HG03045 (cell line): Measurements from ENCODE around the gene MCHR1.
"Not testable (repeated sequence)": the region's sequence is repeated elsewhere in the genome, so short reads cannot be mapped to it uniquely, and the experiment has no call there.

Source experiments
- ATAC-seq: cut with Tn5 transposase; IDR thresholded peaks from one replicate; pipeline ENCODE4 v1.9.1; 2021; ENCODE audit warnings: mild to moderate bottlenecking, moderate library complexity; ENCODE audit not compliant: unreplicated experiment

The MCHR1 gene

DNA sequence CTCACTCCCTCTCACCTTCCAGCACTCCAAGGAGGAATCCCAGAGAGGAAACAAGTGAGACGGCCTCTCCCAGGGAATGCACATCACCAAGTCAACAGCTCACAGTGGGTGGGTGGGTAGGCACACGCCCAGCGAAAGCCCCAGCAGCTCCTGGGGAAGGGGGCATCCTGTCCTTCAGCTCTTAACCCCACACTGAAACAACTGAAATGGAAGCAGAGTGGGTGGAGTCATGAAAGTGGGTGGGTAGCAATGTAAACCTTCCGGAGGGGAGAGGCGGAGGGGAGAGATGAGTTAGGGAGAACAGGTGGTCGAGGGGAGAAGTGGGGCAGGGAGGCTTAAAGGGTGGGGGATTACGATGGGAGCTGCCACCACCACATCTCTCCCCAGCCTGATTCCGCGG, 5.4 kb downstream of the MCHR1 start:
- ATAC-seq = no peak

DNA sequence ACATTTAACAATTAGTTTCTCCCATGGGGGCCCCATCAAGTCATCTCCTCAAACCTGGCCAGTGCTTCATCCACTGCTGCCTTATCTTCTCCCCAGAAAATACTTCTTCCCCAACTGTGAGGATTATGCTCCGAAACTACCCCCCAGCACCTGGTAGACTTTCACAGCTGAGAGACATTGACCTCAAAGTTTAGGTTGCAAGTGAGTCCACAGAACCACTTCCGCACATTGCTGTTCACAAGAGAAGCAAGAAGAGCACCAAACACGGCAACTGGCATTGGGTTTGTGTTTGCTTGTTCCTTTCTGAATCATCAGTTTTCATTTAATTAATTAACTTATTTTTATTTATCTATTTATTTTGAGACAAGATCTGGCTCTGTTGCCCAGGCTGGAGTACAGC, 6.1 kb downstream of the MCHR1 start:
- ATAC-seq = no peak

DNA sequence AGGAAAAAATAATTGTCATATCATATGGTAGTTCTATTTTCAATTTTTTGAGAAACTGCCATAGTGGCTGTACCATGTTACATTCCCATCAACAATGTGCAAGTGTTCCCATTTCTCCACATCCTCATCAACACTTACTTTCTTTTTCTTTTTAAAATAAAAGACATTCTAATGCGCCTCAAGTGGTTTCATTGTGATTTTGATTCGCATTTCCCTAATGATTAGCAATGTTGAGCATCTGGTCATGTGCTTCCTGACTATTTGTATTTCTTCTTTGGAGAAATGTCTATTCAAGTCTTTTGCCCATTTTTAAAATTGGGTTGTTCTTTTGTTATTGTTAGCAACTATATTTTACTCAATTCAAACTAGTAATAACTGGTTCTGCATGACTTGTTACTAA, 8.4 kb downstream of the MCHR1 start:
- no peak for ATAC-seq

DNA sequence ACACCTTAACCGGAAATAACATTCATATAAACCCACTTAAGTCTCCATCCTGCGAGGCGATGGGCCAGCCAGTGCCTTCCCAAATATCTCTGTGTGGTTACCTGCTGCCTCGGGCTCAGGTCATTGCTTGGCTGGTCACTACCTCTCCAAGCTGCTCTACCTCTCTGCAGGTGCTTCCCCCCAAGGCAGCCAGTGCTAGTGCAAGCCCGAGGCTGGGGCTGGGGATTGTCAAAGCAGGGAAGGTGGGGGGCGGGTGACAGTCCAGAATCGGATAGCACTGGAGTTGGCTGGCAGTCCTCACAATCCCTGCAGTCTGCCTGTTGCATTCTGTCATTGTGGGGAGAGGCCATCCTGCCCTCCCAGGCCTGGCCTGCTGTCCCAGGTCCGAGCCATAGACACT, 11.1 kb downstream of the MCHR1 start:
- ATAC-seq = no peak

DNA sequence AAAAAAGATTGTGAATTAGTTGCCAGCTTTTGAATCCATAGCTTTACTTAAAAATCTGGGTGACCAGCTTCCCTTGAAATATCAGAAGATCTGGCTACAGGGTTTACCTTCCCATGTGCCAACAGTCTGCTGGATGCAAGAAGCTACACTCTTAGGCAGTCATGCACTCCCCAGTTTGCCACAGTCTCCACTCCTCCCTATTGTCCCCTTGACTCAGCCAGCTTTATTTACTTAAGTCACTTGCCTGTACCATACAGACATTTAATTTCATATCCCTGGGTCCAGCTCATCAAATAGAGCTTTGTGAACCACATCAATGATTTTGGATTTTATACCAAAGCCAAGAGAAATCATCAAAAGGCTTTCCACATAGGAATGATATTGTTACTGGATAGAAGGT, 12.2 kb downstream of the MCHR1 start:
- ATAC-seq = no peak

DNA sequence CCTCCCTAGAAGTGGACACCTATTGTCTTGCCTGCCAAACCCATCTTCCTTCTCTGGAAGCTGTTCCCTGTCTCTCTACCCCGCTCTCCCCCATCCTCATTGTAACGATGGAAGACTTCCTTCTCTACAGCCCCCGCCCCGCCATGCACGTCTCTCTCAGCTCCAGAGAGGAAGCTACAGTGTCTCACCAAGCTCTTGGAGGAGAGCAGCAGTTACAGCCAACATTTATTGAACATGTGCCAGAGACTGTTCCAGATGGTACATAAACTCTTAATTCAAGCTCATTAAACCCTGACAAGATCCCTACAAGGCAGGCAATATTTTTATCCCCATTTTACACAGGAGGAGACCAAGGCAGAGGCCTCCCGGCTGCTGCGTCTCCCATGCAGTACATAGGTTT, 15.1 kb downstream of the MCHR1 start:
- ATAC-seq = no peak

DNA sequence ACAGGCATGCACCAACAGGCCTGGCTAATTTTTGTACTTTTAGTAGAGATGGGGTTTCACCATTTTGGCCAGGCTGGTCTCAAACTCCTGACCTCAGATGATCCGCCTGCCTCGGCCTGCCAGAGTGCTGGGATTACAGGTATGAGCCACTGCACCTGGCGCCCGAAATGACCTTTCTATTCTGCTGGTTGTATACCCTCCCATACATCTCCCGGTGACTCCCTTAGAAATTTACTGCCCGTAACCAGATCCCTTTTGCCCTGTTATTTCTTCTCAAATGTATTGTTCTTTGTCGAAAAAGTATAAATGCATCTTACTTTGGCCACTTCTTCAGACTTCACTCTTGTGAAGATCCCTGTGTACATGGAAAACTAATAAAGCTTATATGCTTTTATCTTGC, 22.0 kb downstream of the MCHR1 start:
- no peak for ATAC-seq

DNA sequence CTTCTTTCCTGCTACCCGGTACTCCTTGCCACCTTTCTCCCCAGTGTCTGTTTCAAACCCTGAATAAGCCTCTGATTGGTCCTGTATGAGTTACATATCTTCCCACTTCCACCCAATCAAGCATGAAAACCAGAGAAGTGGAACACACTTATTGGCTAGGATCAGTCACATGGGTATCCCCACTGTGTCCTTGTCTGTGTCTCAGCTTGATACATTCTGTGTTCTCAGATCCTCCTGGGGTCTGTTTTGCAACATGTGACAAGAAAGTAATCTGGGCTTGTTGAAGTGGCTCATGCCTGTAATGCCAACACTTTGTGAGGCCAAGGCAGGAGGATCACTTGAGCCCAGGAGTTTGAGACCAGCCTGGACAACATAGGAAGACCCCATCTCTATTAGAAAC, 23.9 kb downstream of the MCHR1 start:
- no peak for ATAC-seq

DNA sequence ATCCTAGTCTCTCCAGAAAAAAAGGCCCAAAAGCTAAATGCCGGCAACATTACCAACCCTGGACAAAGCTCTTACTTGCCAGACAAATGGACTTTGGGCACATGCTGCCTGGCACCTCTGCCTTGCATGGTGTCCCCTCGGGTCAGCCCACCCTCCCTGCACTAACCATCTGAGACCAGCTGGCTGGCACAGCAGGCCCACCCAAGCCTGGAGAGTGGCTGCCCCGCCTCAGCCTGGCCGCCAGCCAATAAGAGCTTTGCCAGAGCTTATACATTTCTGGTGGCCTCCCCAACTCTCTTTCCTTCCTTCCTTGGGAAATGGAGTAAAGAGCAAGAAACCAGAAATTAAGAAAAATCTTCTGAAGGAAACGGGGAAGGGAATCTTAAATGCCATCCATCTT, 24.5 kb downstream of the MCHR1 start:
- ATAC-seq = no peak

DNA sequence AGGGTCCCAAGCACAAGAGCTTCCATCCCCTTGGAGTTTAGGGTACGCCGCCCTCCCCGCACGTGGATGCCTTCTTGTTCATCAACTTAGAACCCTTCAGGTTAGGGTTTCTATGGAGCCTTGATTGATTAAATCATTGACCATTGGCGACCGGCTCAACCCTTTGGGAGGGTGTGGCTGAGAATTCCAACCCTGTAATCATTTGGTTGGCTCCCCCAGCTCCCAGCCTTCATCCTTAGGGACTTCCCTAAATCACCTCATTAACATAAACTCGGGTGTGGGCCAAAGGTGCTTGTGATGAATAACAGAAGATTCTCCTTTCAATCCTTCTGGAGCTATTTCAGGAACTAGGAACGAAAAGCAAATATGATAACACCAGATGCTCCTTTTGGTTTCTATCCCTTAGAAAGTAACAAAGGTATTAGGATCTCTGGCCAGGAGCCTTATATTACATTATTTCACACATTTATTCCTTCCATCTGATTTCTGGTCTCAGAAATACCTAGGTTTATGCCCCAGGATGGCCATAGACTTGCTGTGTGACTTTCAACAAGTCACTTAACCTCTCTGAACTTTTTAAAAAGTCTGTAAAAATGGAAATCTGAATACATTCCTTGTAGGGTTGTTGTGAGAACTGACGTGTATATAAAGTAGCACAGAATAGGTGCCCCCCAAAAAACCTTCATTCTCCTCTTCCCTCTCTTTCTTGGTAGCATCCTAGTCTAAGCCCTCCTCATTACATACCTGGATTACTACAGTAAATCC, 26.8 kb downstream of the MCHR1 start:
- ATAC-seq = no peak

DNA sequence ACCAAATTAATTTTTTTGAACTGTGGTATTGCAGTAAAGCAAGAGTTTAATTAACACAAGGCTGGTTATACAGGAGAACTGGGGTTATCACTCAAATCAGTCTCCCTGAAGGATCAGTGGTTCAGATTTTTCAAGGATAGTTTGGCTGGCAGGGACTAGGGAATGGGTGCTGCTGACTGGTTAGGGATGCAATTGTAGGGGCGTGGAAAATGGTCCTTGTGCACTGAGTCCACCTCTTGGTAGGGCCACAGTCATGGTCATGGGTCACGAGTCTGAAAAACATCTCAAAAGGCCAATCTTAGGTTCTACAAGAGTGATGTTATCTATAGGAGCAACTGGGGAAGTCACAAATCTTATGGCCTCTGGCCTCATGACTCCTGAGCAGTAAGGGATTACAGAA, 27.9 kb downstream of the MCHR1 start:
- ATAC-seq = no peak

DNA sequence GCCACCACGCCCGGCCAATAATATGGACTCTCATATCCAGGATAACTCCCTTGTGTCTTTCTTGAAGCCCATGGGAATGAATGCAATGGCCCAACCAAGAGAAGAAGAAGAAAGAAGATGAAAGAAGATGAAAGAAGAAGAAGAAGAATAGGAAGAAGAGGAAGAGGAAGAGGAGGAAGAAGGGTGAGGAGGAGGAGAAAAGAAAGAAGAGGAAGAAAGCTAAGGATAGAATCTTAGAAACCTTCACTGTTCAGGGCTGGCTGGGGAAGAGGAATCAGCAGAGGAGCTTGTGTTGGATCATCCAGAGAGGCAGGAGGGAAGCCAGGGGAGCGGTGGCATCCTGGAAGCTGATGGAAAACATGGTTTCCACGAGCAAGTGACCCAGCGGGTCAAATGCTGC, 28.9 kb downstream of the MCHR1 start:
- no peak for ATAC-seq

DNA sequence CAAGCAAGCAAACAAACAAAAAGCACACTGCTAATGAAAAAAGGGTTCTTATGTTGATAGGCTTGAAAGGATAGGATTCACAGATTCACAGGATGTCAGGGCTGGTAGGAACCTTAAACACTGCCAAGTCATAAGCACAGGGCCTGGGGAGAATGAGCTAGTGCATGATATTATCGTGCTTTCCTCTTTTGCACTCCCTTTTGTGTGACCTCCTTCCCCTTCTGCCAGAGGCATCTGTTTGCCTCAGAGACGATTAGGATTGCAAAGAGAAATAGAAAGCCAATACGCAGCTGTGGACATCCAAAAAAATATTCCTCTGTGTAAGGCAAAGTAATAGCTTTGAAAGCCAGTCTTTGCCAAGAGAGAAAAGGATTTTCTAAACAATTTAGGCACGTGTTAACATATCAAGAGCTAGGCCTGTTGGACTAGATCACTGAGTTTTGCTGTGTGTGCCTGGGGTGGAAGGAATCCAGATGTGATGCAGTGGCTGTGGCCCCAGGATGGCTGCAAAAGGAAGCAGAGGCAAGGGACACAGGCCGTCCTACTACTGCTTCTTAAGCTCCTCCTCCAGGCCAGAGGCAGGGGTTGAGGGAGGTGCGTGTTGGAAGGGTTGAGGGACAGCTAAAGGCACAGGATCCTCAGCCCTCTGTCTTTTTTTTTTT, 30.6 kb downstream of the MCHR1 start:
- ATAC-seq = no peak

DNA sequence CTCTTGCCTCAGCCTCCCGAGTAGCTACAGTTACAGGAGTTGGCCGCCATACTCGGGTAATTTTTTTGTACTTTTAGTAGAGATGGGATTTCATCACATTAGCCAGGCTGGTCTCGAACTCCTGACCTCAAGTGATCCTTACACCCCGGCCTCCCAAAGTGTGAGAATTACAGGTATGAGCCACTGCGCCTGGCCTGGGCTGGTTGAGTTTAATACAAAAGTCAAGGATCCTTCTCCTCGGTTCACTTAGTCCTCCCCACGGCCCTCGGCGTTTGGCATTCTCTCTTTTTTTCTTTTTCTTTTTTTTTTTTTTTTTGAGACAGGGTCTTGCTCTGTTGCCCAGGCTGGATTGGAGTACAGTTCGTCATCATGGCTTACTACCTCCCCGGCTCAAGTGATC, 33.0 kb downstream of the MCHR1 start:
- no peak for ATAC-seq

DNA sequence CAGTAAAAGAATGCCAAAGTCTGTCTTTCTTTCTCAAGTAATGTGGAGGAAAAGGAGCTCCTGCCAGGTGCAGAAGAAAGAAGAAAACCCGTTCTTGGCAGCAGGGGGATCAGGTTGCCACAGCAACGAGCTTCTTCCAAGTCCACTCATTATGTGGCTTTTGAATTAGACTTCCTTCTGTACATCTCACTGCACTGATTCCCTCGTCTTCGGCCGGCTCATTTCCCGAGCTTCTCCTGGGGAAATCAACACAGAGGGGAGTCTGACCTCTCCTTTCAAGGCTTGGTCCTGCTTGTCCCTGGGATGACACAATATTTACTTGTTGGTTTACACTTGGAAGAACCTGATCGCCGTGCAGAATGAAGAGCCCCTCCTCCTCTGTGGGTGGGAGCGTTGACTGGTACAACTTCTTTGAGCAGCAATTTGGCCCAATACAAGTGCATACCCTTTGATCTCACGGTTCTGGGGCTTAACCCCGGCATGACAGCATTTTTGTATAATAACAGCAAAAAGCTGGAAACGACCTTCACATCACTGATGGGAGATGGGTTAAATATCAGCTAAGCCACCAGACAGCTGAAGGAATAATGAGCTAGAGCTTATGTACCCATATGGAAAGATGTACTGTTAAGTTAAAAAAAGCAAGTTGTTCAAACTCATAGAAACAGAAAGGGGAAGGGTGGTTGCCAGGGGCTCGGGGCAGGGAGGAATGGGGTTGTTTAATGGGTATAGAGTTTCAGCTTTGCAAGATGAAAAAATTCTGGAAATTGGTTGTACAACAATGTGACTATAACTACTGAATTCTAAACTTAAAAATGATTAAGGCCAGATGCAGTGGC, 35.4 kb downstream of the MCHR1 start:
- no peak for ATAC-seq

DNA sequence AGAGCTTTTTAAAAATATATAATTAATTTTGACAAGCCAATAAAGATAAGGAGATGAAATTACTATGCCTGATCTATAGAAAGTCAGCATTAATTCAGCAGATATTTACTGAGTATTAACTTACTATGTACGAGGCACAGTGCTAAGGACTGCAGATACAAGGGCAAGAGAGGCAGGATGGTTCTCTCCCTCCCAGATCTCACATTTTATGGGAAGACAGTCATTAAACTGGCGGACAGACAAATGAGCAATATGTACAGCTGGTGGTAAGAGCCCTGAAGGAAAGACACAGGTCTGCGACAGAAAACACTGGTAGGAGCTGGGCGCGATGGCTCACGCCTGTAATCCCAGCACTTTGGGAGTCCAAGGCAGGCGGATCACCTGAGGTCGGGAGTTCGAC, 36.8 kb downstream of the MCHR1 start:
- no peak for ATAC-seq

DNA sequence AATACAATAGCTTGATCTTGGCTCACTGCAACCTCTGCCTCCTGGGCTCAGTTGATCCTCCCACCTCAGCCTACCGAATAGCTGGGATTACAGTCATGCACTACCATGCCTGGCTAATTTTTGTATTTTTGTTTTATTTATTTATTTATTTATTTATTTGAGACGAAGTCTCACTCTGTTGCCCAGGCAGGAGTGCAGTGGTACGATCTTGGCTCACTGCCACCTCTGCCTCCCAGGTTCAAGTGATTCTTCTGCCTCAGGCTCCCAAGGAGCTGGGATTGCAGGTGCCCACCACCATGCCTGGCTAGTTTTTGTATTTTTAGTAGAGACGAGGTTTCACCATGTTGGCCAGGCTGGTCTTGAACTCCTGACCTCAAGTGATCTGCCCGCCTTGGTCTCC, 38.4 kb downstream of the MCHR1 start:
- not testable (repeated sequence) for ATAC-seq

DNA sequence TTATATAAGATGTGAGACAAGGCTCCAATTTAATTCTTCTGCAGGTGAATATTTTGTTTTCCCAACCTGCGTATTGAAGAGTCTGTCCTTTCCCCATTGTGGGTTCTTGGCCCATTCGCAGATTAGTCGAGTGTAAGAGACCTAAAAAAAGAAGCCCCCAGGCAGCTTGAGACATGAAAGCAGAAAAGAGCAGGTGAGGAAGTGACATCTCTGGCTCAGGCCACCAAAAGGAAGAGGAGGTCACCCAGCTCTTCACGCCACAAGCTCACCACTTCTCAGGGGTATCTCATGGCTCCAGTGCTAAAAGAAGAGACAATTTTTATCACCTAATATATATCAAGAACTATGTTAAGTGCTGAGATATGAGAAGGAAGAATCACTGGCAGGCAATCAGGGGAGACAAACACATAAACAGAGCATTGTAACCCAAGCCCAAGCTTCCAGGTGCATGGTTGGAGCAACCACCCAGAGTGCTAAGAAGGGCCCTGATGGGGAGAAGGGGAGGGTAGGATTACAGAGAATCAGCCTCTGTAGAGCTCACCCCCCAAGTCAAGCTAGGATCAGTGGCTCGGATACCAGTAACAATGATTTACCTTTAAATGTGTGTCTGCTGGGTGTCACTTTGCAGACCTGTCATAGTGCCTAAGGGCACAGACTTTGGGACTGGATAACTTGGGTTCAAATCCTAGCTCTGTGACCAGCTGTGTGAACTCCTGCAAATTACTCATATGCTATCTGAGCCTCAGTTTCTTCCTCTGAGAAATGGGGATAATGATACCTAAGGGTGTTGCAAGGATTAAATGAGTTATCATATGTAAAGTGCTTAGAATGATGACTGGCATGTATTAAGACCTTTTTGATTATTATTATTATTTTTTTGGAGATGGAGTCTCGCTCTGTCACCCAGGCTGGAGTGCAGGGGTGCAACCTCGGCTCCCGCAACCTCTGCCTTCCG, 39.2 kb downstream of the MCHR1 start:
- ATAC-seq = no peak

DNA sequence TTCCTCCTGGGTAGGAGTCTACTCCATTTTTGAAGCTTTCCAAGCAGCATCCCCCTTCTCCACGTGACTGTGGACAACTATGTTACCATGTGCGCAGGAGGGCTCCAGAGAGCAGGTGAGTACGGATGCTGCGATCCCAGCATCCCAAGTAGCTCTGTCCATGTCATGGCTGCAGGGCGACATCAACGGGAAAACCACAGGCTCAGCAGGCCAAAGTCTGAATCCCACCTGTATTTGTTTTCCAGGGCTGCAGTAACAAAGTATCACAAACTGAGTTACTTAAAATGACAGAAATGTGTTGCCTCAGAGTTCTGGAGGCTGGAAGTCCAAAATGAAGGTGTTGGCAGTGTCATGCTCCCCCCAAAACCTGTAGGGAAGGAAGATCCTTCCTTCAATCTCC, 40.3 kb downstream of the MCHR1 start:
- no peak for ATAC-seq

DNA sequence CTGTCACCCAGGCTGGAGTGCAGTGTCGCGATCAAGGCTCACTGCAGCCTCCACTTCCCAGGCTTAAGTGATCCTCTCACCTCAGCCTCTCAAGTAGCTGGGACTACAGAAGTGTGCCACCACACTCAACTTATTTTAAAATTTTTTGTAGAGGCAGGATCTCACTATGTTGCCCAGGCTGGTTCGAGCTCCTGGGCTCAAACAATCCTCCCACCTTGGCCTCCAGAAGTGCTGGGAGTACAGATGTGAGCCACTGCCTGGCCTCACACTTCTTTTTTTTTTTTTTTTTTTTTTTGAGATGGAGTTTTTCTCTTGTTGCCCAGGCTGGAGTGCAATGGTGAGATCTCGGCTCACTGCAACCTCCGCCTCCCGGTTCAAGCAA, 40.9 kb downstream of the MCHR1 start:
- ATAC-seq = not testable (repeated sequence)
